ENCODE measurements around the gene SLC9B2.

The SLC9B2 gene, protein sequence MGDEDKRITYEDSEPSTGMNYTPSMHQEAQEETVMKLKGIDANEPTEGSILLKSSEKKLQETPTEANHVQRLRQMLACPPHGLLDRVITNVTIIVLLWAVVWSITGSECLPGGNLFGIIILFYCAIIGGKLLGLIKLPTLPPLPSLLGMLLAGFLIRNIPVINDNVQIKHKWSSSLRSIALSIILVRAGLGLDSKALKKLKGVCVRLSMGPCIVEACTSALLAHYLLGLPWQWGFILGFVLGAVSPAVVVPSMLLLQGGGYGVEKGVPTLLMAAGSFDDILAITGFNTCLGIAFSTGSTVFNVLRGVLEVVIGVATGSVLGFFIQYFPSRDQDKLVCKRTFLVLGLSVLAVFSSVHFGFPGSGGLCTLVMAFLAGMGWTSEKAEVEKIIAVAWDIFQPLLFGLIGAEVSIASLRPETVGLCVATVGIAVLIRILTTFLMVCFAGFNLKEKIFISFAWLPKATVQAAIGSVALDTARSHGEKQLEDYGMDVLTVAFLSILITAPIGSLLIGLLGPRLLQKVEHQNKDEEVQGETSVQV

GRCh38 chr4:103076747-103077347, at the start of gene SLC9B2:
Gene SLC9B2, minus strand, starts transcription at chr4:103076761. Its CDS starts 9,211 bp downstream, at chr4:103067550.
- FAIRE-seq (peak; percentile 65), DNase-seq (ENCODE audit: extremely low spot score, insufficient read length, low read depth) (no peak)

DNA sequence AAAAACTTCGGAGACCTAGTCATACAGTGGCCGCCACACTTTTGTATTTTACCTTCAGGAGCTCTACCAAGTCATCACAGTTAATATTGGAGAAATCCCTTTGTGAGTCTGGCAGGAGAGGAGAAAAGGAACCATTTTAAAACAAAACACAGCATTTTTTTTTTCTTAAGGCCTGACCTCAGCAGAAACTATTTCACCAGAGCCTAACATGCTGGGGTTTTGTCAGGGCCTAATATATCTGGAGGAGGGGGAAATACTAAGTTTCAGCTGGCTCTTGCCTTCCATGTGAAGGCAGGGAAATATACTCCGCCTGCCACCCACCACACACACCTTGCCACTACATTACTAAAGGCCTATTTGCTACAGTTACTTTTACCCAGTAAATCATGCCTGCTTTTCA, 49.6 kb upstream of the SLC9B2 start:
- FAIRE-seq, result no peak
- no peak for DNase-seq (ENCODE audit: extremely low spot score, insufficient read length, low read depth)

DNA sequence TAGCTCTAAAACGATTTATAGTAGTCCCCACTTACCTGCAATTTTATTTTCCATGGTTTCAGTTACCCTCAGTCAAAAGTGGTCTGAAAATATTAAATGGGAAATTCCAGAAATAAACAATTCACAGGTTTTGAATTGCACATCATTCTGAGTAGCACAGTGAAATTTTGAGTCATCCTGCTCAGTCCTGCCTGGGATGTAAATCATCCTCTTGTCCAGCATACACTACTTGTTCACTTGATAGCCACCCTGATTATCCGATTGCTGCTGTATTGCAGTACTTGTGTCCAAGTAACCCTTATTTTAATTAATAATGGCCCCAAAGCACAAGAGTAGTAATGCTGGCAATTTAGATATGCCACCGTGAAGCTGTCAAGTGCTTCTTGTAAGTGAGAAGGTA, 46.6 kb upstream of the SLC9B2 start:
- FAIRE-seq, result no peak
- DNase-seq (ENCODE audit: extremely low spot score, insufficient read length, low read depth), result no peak

- DNase-seq (ENCODE audit: extremely low spot score, insufficient read length, low read depth) (no peak), FAIRE-seq (no peak)
Observed at GRCh38 chr4:103118166-103118565, 41.6 kb upstream of the SLC9B2 start.

- FAIRE-seq, result no peak
- no peak for DNase-seq (ENCODE audit: extremely low spot score, insufficient read length, low read depth)
Observed at GRCh38 chr4:103111598-103111997, 35.0 kb upstream of the SLC9B2 start.

DNA sequence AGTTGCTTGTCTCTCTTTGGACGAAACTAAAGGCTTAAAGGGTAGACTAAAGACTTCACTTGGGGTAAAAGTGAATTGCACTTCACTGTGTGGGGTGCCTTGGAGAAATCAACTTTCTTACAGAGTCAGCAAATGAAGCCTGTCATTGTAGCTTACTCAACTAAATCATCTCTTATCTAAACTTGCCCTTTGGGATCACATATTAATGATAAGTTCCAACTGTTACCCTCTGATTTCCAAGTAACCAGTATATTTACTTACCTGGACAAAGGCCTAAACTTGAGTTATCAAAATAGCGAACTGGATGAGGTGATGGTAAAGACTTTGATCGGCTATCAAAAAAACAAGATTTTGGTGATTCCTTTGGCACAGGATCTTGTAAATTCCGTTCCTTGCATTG, 32.0 kb upstream of the SLC9B2 start:
- FAIRE-seq (no peak), DNase-seq (ENCODE audit: extremely low spot score, insufficient read length, low read depth) (no peak)

DNA sequence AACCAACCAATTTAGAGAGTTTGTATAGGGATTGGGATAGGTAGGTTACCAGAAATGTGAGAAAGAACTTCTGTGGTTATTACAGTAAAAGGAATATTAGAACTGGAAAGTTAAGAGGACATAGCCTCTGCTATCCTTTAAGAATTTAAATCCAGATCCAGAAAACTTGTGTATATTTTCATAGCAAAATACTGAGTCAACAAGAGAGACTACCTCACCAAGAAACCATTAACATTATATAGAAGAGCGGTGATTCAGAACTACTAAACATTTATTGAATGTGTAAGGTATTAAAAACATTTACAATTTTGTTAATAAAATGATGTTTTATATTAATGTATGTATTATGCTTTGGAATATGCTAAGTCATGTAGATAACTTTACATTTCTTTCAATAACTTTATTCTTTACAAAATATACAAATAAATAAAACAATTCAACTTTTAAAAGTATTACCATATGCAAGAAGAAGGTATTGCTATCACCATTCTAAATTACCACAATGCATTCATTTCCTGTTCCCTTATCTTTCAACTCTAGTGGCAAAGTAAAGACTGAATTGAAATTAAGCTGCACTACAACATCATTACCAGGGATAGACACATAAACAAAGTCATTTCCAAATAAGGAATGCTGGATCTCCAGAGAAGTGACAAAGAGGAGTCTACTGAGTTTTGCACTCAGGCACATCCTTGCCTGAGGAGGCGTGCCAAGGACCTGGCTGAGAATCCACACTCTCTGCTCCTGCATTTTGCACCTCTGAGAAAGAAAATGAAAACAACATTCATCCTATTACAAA, 29.2 kb upstream of the SLC9B2 start:
- FAIRE-seq (no peak), DNase-seq (ENCODE audit: extremely low spot score, insufficient read length, low read depth) (no peak)

- DNase-seq (ENCODE audit: extremely low spot score, insufficient read length, low read depth) (no peak), FAIRE-seq (no peak)
Observed at GRCh38 chr4:103104886-103105285, 28.3 kb upstream of the SLC9B2 start.

GRCh38 chr4:103100691-103101090, 24.1 kb upstream of the SLC9B2 start:
- DNase-seq (ENCODE audit: extremely low spot score, insufficient read length, low read depth) (no peak), FAIRE-seq (no peak)

DNA sequence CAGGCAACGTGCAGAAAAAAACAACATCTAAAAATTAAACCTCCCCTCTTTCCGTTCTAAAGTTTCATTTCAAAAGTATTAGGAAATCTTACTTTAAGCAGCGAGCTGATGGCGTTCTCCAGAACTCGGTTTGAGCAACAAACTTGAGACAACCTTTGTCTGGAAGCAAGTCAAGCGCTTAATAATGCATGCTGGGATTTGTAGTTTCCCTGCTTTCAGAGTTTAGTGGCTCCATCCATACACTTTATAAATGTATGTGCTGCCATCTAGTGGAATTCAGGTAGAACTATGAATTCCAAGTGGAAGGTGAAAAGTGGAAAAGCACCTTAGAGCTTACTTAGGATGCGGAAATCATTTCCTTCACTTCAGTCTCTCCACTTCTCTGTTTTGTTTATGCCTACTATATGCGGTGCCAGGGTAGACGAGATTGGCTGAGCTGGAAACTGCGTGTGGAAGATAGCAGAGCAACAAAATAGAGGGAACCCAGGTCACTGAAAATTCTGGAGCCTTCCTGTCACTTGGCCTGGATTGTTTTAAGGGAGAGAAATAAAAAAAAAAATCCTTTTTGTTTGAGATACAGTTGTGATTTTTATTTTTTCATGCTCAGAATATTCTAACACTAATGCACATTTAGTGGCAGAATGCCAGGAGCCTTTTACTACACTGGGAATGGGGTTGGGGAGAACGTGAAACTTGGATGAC, 23.3 kb upstream of the SLC9B2 start, which contains the start of gene BDH2:
Gene BDH2 (minus strand): TSS at position 144 of the 702 bp plus-strand sequence. CDS start 3,580 bp downstream, outside the sequence.
- FAIRE-seq (peak; percentile 97), DNase-seq (ENCODE audit: extremely low spot score, insufficient read length, low read depth) (peak; percentile 67)

DNA sequence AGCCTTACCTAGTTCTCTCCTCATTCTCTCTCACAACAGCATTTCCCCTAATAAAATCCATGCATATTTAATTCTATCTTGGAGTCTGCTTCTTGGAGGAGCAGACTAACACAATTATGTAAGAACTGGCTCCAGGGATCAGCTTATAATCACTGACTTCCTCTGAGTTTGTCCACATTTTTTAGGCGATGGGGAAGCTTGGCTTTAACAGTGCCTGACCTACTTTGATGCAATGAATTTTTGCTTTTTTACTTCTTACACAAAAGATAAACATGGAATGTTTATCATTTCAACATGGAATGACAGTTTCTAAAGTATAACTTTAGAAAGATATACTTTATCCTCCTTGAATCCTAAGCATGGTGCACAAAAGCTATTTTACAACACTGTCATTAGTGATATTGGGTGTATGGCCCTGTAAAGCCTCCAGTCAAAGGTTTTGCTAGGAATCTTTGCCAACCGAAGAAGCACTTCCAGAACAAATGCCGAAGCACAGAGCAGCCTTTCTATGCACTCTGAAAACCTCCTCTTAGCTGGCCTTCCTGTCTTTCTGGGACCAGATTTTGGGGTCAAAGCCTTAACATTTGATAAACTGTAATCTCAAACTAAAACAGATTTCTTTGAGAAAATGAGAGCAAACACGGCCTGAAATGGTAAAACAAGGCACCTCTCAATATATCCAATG, 22.3 kb upstream of the SLC9B2 start:
- no peak for DNase-seq (ENCODE audit: extremely low spot score, insufficient read length, low read depth)
- no peak for FAIRE-seq

DNA sequence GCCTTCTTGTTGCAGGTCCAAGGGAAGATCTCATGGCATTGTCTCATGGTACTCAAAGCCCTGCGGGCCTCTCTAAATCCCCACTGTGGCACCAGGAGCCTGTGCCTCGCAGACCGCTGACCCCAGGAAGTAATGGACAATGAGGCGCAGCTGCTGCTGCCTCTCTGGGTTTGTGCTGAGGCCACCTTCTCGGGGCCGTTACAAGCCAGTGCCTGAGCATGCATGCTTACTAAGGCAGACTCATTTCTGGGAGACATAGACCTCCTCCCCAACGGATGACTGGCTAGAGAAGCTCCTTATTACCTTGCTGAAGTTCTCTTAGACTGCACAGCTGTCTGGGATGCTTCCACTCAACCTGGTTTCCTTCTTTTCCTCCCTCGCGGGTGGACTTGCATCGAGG, 21.8 kb upstream of the SLC9B2 start:
- no peak for FAIRE-seq
- DNase-seq (ENCODE audit: extremely low spot score, insufficient read length, low read depth), result no peak

DNA sequence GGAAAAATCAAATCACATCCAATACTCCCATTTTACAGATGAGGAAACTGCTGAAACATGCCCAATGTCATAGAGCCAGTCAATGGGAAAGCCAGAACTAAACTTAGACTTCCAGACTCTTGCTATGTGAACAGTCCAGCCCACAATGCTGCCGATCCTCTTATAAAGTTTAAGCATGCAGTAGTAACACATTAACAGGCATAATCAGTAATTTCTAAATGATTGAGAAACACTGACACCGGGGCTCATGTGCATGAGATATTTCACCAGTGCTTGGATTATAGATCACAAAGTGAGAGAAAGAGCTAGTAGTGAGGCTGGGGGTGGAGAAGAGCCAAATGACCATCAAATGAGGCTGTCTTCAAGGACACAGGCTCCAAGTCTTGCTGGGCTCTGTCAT, 20.6 kb upstream of the SLC9B2 start:
- no peak for DNase-seq (ENCODE audit: extremely low spot score, insufficient read length, low read depth)
- FAIRE-seq, result no peak

GRCh38 chr4:103095080-103095479, 18.5 kb upstream of the SLC9B2 start:
- no peak for DNase-seq (ENCODE audit: extremely low spot score, insufficient read length, low read depth)
- FAIRE-seq, result no peak

- DNase-seq (ENCODE audit: extremely low spot score, insufficient read length, low read depth) (no peak), FAIRE-seq (peak; percentile 59)
Observed at GRCh38 chr4:103092245-103092644, 15.7 kb upstream of the SLC9B2 start.

DNA sequence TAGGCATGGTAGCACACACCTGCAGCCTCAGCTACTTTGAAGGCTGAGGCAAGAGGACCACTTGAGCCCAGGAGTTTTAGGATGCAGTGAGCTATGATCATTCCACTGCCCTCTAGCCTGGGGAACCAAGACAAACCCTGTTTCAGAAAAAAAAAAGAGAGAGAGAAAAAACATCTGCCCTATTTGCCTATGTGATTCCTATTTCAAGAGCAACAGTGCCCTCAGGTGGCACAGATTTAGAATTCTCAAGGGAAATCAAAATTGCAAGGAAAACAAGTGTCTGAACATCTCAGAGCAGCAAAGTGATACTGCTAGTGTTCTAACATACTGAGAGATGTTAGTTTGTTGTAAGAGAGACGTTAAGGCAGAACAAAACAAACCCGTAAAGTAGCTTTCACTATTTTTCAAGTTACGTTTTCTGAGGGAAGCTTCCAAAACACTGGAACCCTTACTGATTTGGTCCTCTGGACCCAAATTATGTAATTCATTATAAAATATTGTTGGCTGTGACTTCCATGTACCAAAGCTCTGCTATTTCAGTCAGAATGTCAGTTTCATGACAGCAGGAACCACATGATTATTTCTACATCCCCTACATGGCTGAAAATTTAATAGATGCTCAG, 15.2 kb upstream of the SLC9B2 start:
- peak; percentile 96 for FAIRE-seq
- DNase-seq (ENCODE audit: extremely low spot score, insufficient read length, low read depth), result peak; percentile 15

DNA sequence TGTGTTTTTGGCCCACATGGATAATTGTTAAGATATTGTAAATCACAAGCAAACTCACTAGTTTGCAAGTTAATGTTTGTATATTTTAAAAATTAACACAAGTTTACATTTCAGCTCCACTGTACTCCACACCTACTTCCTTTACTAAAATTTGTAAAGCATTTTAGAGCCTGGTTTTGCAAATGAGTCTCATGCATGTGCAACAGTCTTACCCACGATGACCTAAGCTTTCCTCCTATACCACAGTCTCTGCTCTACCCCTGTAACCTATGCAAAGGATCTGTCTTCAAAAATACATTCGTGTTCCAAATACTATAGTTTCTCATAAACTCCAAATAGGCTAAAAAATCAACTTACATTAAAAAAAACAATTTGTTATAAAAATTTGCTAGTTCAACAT, 12.9 kb upstream of the SLC9B2 start:
- FAIRE-seq (no peak), DNase-seq (ENCODE audit: extremely low spot score, insufficient read length, low read depth) (no peak)

- DNase-seq (ENCODE audit: extremely low spot score, insufficient read length, low read depth), result no peak
- FAIRE-seq, result no peak
Observed at GRCh38 chr4:103086551-103086950, 10.0 kb upstream of the SLC9B2 start.
